GM18520 (cell line): ENCODE results near the gene LIMS2.

Source experiments
- ATAC-seq: cut with Tn5 transposase; IDR thresholded peaks from one replicate; pipeline ENCODE4 v1.9.1; 2021; ENCODE audit not compliant: unreplicated experiment

LIMS2 gene, protein sequence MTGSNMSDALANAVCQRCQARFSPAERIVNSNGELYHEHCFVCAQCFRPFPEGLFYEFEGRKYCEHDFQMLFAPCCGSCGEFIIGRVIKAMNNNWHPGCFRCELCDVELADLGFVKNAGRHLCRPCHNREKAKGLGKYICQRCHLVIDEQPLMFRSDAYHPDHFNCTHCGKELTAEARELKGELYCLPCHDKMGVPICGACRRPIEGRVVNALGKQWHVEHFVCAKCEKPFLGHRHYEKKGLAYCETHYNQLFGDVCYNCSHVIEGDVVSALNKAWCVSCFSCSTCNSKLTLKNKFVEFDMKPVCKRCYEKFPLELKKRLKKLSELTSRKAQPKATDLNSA

DNA sequence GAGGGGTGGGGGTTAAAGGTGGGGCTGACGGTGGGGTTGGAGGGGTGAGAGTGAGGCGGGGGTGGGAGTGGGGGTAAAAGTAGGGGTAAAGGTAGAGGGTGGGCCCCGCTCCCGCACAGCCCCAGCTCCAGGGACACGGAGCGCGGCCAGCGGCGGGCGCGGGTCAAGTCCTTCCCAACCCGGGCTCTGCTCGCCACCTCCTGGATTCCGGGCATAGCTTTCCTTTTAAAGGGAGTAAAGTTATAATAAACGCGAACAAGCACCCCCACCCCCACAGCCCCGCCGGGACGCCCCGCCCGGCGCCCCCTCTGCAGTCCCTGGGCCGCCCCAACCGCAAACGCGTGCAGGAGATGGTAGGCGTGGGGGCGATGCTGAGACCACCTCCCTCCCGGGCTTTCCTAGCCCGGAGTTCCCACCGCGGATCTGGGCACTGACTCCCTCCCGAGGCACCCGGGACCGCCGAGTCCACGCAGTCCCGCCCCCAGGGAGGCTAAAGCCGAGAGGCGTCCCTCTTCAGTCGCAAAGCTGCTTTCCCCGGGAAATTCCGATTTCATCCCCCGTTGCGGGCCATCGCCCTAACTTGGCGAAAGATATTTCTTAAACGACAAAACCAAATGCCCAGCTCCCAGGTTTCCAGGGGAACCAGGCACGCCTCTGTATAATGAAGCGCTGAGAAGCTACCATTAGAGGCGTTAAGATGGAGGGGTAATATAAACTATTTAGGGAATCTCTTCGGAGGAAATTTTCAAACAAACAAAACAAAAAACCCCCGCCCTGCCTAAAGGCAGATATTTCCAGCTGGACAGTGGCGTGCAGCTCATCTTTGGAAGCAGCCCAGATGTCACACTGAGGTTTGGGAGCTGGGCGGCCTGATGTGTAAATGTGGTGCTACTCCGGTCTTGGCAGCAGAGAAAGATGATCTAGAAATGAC, at the start of gene LIMS2:
TSS of gene LIMS2 (minus strand) at position 200 of the 931 bp plus-strand sequence. CDS start 506 bp downstream, outside the sequence.
- ATAC-seq, result no peak

DNA sequence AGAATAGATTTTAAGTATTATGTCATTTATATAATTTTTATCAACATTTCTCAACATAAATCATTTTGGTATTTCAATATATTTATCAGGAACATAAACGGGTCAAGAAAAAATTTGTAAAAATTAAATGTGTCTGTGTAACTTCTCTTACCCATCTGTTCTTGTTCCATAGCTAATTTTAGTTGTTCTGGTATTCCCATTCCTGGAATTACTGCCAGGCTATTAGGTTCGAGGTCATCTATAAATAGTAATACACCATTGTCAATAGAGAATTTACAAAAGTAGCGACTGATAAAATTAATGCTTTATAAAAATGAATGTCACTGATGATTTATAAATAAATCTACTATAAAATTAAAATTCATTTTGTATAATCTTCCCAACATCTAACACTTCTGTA, 47.5 kb upstream of the LIMS2 start:
- no peak for ATAC-seq

DNA sequence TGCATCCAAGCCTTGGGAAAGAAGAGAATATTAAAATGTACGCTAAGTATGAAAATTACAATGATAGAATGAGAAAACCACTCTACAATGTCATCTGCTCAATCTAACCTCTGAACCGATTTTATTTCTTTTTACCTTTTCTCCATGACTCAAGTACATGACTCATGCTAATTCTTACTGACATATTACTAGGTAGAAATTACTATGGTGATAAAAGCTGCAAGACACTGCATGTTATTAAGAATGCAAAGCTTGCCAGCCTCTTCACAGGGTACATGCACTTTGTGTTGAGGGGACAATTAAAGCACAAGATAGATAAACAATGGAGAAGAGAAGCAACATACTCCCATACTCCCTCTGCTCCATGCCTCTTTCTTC, 46.6 kb upstream of the LIMS2 start:
- no peak for ATAC-seq

DNA sequence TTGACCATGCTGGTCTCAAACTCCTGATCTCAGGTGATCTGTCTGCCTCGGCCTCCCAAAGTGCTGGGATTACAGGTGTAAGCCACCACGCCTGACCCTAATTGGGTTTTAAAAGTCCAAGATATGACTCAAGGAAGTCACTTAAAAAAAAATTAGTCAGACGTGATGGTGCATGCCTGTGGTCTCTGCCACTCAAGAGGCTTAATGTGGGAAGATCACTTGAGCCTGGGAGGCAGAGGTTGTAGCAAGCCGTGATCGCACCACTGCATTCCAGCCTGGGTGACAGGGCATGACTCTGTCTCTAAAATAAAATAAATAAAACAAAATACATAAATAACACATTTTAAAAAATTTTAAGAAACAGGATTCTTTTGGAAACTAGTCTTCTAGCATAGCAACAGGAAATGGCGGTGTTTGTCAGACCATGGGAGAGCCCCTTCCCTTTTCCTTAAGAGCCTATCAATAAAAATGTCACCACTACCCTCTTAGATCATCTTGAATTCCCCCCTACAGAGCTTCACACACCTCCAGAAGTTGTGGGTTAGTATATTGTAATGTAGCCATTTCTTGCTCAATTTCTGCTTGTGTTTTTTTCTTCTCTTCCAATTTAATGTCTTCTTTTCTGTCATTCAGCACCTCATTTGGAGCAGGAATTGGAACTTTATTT, 46.1 kb upstream of the LIMS2 start:
- ATAC-seq, result no peak

DNA sequence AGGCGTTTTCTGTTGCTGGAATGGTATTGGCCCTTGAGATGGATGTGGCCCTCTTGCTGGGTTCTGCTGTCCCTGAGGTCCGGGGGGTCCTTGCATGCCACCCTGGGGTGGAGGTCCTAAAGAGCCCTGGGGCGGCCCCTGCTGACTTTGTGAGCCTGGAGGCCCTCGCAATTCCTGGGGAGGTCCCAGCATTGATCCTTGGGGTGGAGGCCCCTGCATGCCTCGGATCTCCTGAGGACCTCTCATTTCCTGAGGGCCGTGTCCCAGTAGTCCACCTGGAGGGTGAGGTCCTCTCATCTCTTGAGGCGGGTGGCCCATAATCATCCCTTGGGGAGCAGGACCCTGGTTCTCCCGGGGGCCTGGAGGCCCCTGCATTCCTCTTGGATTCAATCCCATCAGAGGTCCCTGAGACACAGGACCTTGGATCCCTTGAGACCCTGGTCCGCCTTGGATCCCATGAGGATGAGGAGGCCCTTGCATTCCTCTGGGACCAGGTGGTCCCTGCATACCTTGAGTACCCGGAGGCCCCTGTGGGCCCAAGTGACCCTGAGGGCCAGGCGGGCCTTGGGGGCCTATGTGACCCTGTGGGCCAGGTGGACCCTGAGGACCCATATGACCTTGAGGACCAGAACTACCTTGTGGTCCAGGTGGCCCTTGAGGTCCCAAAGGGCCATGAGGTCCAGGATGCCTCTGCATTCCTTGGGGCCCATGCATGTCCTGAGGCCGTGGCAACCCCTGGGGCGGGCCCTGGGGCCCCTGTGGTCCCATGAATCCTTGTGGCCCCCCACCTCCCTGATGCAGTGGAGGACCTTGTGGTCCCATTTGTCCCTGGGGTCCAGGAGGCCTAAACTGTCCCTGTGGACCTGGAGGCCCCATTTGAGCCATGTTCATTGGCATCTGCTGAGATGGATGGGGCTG, 44.2 kb upstream of the LIMS2 start:
- no peak for ATAC-seq

DNA sequence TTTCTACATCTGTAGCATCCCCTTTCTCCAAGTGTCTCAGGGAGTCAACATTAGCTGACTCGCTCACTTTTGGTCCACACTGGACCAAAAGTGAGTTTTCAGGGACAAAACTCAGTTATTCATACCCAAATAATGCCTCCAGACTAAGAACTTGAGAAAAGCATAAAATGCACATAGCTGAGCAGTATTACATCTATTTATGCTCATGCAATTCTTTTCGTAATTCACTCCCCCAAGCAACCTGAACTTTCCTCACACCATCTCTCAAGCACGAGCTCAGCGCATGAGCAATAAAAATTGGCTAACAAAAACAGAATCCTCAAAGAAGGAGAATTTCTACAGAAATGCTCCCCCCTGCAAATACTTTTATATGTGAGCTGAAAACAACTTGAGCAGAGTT, 42.9 kb upstream of the LIMS2 start:
- ATAC-seq, result no peak

DNA sequence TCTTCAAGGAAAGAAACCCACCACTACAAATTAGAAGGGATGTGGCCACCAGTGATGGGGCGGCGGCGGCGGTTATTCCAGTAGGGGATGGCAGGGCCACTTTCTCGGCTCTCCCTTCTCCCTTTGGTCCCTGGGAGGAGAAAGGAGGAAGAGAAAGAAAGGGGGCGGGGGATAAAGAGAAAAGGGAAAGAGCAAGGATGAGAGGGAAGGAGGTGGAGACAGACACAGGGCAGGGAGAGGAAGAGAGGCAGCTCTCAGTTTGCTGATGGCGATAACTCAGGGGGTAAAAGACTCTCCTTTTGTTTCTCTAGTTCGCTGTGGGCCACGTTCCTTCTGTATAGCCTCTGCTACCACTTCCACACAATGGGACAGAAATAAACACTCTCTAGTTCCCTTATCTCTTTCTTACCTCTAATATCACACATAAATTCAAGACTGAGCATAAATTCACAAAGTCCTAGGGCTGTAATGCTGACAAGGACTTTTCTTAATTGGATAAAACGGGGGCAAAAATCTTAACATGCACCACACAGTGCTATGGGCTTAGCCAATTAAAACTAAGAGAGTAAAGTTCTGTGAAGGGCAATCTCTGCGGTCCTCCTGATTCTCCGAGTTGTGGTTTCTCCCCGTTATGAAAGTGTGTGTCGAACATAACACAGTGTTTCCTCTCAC, 40.6 kb upstream of the LIMS2 start:
- ATAC-seq, result no peak

DNA sequence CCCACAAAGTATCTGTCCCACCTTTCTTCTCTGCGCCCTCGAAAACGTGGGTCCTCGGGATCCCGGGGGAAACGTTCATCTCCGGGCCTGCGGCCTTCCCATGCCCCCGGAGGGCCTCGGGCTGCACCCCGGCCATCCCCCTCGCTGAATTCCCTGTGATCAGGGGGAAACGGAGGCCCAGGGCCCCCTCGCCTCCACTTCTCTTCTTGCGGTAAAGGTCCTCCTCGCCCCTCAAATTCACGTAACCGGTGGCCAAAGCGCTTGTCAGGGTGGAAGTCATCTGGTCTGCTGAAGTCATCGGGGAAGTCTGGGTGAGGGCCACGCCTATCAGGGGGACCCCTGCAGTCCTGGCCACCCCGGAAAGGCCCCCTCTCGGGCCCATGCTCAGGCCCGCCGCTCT, 38.2 kb upstream of the LIMS2 start:
- no peak for ATAC-seq

DNA sequence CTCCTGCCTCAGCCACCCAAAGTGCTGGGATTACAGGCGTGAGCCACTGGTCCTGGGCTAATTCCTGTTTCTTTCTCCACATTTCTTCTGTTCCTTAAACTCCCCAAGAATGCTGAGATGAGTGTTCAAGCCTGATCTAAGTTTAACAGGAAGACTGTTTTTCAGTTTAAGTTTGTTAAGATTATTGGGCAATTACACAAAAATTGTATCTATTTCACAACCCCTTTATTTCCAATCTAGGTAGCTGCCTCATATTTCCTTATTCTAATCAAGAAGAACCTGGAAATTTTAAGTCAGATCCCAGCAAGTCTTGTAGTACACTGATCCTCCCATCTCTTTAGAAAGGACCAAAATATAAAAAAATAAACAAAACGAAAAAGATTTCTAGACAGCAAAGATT, 37.7 kb upstream of the LIMS2 start:
- ATAC-seq, result no peak

DNA sequence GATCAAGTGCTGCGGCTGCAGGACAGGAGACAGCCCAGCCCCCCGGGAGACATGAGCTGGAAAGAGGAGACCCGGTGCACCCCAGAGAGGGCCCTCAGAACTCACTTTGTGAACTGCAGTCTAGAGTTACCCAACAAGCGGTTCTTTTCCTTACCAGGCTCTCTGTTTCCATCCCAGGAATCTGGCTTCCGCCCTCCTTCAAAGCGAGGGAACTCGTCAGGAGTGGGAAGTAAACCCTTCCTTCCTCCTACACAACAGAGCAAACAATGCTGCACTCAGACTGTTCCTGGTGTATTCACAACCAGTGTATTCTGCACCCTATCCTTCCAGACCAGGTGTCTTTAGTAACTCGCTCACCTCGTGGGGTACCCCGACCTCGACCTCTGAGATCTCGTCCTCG, 34.0 kb upstream of the LIMS2 start:
- no peak for ATAC-seq

DNA sequence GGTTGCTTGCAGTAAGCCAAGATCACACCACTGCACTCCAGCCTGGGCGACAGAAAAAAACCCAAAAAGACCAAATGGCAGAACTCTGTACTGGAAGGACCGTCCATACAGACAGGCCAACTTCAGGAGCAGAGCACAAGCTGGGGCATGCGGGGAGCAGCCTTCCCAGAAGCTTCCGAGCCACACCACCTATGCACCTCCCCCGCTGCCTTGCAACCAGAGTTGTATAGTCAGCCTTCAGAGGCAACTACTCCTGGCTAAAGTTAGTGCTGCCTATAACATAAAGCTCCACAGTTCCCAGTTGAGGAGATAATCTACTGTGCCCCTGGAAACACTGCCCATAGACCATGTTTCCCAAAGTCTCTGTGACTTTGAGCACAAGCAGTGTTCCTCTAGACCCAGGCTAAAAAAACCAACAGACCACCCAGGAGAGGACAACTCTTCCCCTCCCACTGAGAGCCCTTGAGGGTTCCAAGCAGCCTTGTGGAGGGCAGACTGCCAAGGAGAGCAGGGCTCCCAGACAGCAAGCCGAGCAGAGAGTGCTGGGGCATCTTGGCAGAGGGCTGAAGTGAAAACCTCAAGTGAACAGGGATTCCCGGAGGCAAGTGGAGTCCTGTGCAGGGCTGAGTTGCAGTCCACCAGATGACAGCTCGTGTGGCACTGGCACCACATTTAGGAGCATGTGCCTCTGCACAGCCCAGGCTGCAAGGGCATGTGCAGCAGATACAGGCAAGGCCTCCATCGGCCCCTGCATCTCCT, 32.7 kb upstream of the LIMS2 start:
- ATAC-seq, result no peak

DNA sequence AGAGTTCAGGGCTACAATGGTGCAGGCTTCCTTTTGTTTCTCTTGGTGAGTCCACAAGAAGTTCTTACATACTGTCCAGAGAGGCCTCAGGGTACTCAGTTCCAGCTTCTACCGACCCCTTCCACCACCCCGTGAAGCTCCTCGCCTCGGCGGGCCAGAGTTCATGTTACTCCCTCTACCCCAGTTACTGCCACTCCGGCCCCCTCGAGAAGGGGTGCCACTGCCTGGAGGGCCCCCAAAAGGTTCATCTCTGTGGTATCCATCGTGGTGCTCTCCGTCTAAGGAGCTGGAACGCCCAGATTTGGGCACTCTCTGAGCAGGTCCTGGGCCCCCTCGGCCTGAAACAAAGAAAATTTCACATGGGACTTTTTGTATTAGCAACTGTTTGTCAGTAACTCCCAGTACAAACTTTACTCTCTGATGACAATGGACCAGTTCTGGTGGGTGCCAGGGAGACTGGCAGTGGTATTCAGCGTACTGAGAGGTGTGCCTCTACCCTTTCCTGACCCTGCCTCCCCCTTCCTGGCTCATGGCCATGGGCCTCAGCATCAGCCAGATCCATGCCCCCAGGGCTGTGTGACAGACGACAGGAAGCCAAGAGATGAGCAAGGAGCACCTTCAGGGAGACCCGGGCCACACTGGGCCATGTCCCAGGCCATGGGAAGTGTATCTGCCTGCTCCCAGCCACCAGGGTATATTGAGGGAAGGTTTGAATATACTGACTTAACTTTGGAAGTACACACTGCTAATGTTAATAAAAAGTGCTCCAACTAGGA, 31.1 kb upstream of the LIMS2 start:
- no peak for ATAC-seq

DNA sequence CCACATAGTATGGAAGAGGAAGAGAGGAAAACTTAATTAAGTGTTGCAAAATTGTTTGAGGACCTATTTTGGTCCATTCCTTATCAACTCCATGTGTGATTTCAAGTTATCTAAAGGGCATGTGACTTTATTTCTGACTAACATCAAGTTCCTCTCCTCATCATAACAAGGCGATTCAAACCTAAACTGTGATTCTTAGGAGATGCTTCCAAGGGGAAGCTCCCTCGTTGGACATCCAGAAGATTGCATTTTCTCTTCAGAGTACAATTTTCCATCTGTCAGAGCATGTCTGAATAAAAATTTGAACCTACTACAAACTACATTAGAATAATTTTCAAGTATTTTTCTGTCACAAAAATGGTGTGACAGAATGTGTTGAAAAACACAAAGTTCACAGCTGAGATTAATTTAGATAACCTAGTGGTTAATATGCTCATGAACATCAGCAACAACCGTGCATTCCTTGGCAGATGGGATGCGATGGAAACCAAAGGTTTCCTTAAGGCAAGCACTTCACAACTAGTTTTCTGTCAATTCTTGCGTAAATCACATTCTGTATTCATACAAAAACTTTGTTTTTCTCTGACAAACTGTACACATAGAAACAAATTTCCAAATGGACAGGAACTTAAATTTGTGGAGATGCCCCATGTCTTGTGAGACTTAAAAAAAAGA, 30.2 kb upstream of the LIMS2 start:
- ATAC-seq, result no peak

DNA sequence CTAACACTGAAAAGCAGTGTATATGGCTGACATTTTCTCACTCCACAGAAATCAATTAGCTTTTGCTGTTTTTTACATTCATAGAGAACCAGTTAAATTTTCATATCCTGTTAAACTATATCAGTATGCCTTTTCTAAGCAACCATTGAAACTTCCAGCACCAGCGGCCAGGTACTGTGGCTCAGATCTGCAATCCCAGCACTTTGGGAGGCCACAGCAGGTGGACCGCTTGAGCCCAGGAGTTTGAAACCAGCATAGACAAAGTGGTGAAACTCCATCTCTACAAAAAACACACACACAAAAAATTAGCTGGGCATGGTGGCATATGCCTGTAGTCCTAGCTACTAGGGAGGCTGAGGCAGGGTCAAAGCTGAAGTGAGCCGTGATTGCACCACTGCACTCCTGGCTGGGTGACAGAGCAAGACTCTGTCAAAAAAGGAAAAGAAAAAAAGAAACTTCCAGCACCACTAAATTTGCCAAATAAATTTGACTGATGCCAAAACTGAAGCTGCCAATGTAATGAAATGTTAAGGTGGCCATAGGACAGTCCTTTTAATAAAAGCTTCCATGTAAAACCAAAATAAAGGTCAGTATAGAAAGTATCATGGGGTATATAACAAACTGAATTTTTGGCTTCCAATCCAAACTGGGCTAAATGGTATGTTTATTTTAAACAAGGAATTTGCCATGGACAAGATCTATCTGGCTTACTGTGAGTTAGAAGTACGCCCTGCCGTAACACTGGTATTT, 29.5 kb upstream of the LIMS2 start:
- ATAC-seq, result no peak

DNA sequence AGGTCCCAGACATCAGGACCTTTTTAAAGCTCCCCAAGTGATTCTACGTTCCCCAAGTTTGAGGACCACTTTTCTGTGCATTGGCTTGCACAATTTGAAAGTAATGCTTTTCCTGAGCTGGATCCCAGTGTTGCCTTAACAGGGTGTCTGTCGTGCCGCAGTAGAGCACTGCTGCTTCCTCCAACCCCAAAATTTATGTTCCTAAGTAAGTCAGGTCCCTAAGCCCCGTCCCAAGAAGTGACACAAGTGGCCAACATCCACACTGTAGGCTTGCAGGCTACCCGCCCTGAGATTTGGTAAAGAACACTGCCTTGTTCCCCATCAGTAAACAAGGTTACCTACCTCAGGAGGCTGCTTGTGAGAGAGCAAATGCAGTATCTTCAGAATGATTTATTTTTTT, 28.0 kb upstream of the LIMS2 start:
- no peak for ATAC-seq

DNA sequence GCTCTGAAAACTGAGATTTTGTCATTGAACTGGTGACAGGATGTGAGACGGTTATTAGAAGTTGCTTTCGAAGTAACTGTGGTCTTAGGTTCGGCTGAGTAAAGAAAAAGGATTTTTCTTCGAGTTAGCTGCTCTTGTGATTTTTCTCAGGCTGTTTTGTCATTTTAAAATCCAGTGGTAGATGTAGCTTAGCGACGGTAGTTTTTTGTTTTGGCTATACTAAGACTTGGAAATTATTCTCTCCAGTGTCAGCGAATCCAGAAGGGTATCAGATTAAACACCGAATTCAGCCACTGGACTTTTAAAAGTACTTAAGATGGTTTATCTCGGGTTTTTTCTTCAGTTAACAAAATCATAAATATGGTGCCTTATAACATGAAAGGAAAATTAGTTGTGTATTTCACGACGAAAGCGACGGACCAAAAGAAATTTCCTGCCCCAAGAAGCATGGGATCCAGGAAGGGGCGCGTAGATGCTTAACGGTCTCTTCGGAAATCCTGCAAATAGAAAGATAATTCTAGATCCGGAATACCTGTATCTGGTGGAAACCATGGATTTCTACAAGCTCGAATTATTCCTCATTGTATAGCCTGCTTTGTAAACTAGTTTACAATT, 27.2 kb upstream of the LIMS2 start:
- no peak for ATAC-seq
